GM23248 (cell line): ENCODE results near the gene FHL1.

ENCODE experiments used
- EZH2 ChIP-seq: fragments of 200-600 bp; sonication (generic); IDR thresholded peaks from 2 replicates; pipeline ENCODE4 v1.6.1; 2018; ENCODE audit warnings: antibody characterized with exemption, mild to moderate bottlenecking; ENCODE audit not compliant: insufficient read depth, poor library complexity, severe bottlenecking
- EZH2phosphoT487 ChIP-seq: fragments of 200-600 bp; sonication (generic); IDR thresholded peaks from 2 replicates; pipeline ENCODE4 v1.6.1; 2018; ENCODE audit warnings: antibody characterized with exemption, moderate library complexity, mild to moderate bottlenecking, low read depth; ENCODE audit not compliant: insufficient read depth

DNA sequence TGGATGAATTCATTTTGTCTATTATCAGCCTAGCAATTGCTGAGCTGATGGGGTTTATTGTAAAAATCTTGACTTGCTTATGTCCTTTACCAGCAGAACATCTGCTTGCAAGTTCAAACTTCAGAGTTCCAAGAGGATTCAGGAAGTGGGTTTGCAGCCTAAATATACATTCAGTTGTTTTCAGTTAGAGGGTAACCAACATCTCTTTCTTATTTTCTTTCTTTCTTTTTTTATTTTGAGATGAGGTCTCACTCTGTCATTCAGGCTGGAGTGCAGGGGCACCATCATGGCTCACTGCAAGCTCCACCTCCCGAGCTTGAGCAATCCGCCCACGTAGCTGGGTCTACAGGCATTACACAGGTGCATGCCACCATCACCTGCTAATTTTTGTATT lies 31.4 kb upstream of the FHL1 start:
- TF ChIP-seq EZH2 = no peak
- no peak for TF ChIP-seq EZH2phosphoT487
